AG04449 (cell line): ENCODE data around the gene CACNA1B.

Experiments used
- CTCF ChIA-PET: fragments of 350-600 bp; formaldehyde crosslinking; extraction: SDS; loops from one replicate; lab custom pipeline; 2021; ENCODE audit warnings: antibody characterized with exemption; lab: Yijun Ruan, JAX
- POLR2A ChIA-PET: fragments of 400-600, 350-600 bp; formaldehyde crosslinking; extraction: SDS; loops from one replicate; lab custom pipeline; 2020; ENCODE audit warnings: antibody characterized with exemption, inconsistent platforms; lab: Yijun Ruan, JAX
- DNase-seq: peaks from one replicate; pipeline ENCODE4 v3.0.0-alpha.2; 2010; ENCODE audit warnings: low read depth, low spot score
- H3K4me3 ChIP-seq: 2 replicates; pipeline ENCODE4 v1.5.1; 2011; ENCODE audit warnings: low read depth, mild to moderate bottlenecking, control low read depth, low read length
- CTCF ChIP-seq: IDR thresholded peaks from one replicate; pipeline ENCODE4 v1.5.1; 2011; ENCODE audit warnings: mild to moderate bottlenecking, moderate library complexity, low read length, control low read depth, inconsistent platforms; ENCODE audit not compliant: insufficient read depth; ENCODE audit errors: missing control alignments

The CACNA1B gene

DNA sequence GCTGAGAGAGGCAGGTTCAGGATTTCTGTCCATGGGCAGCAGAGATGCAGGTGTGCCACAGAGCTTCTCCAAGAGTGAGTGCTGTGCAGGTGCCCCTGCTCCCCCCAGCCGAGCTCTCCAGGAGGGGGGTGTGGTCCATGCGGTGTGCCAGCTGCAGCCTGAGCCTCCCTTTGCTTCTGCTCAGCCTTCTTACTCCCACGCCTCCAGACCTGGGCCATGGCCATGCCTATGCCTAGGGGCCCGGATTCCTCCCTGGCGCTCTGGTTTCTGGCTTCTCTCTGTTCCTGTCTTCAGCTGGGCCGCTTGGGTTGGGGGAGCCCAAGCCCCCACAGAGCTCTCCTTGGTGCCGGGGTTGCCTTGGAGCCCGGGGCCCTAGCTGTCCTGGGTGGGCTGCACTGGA is 133.3 kb downstream of the CACNA1B start:
- DNase-seq: no peak
- CTCF ChIA-PET: no interaction called here
- POLR2A ChIA-PET: no interaction called here
- no peak overlapping the region for H3K4me3 ChIP-seq
- TF ChIP-seq CTCF: no peak

GRCh38 chr9:138011951-138012500 is 134.4 kb downstream of the CACNA1B start:
- no peak for TF ChIP-seq CTCF
- ChIA-PET POLR2A (no interaction called here), CTCF (no interaction called here)
- no peak for DNase-seq
- no peak overlapping the region for H3K4me3 ChIP-seq

- ChIA-PET CTCF (no interaction called here), POLR2A (no interaction called here)
- no peak overlapping the region for H3K4me3 ChIP-seq
- no peak for TF ChIP-seq CTCF
- DNase-seq: no peak
Measured at GRCh38 chr9:138013273-138013672, 135.7 kb downstream of the CACNA1B start.

DNA sequence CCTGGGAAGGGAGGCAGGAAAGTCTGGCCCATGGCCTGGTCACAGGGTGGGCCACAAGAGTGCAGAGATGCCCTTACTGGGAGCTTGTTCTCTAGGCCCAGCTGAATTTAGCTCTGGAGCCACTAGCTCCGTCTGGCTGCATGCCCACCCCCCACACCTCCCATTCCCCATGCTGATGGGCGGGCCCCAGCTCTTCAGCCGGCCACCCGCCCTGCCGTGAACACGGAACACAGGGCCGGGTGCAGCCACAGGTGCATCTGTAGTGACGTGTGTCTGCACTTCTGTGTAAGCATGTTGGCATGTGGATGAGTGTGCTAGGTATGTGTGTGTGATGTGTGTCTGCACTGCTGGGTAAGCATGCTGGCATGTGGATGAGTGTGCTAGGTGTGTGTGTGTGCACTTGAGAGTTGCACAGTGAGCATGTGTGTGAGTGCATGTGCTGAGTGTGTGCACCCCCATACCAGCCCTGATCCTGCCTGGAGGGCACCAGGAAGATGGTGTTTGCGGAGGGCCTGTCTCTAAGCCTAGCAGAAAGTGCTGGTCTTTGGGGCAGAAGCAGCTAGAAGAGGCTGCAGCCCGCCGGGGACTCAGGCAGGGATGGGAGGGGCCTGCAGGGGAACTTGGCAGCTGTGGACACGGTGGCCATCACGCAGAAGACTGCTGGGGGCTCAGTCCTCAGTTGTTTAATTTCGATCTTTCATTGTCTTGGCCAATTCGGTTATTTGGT is 136.4 kb downstream of the CACNA1B start:
- TF ChIP-seq CTCF: no peak
- ChIA-PET POLR2A (no interaction called here), CTCF (no interaction called here)
- DNase-seq: no peak
- no peak overlapping the region for H3K4me3 ChIP-seq

DNA sequence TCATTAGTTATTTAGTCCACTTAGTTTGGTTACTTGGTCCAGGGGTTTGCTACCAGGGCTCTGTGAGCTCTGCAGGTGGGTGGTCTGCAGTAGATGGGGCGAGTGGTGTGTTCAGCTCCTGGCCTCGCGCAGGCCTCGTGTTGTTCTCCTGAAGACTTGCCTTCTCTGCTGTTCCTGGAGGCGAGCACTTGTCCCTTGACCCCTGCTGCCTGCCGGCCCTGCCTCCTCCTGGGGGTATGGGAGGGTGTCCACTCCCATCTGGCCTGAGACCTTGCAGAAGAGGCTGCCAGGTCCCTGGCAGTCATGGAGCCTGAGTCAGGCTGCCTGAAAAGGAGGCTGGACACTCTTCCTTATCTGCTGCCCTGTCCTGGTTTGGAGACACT is 137.0 kb downstream of the CACNA1B start:
- no peak for DNase-seq
- POLR2A ChIA-PET: no interaction called here
- no peak for TF ChIP-seq CTCF
- no peak overlapping the region for H3K4me3 ChIP-seq
- CTCF ChIA-PET: no interaction called here

DNA sequence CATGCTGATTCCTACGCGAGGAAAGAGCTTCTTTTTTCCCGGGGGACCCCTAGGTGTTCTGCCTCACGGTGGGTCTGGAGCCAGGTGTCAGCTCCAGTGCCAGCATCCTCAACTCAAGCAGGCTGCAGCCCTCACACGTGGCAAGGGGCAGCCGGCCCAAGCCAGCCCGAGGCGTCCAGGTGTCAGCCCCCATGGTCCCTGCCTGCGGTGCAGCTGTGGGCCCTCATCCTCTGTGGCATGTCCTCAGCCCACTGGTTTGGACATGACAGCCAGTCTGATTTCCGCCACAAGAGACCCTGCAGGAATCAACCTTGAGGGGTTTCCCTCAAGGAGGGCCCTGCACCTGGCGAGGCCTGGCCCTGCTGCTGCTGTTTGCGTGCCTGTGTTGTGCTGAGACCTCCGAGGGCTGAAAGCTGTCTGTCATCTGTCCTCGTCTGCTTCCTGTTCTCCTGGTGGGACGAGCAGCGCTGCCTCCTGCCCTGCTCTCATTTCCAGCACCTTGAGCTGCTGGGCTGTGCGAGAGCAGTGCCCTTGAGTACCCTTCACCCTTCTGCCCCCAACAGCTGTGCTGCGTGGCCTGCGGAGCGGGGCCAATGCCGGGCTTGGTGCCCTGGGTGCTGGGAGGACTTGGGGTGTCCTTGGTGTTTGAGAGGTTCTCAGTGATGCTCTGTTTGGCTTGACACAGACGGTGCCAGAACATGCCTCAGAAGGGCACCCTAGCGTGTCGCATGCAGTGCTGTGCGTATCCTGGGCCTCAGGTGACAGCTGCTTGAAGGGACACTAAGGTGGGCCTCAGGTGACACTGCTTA is 137.6 kb downstream of the CACNA1B start:
- ChIA-PET CTCF (no interaction called here), POLR2A (no interaction called here)
- TF ChIP-seq CTCF: no peak
- no peak for DNase-seq
- H3K4me3 ChIP-seq: no peak overlapping the region
